A673 (cell line): Measurements from ENCODE around the gene KRI1. TPM values are rescaled to one million over a fixed set of nuclear protein-coding genes. Genes with fewer than 3 reads are reported as not detected.

Experiments used
- BruUV-seq: library from RNA; stranded (reverse); fragments of 400-500 nt; replicated peaks from 2 replicates; lab custom pipeline; 2021; lab: Mats Ljungman, UMichigan
- CTCF ChIA-PET: fragments of 300-600 bp; sonication (Branson Sonifier 250); formaldehyde crosslinking; loops from one replicate; lab custom pipeline; 2022; ENCODE audit warnings: antibody characterized with exemption; lab: Charles Lee
- POLR2A ChIA-PET: fragments of 300-600 bp; sonication (Branson Sonifier 250); formaldehyde crosslinking; loops from one replicate; lab custom pipeline; 2022; ENCODE audit warnings: antibody characterized with exemption; ENCODE audit not compliant: low non-redundant PET; lab: Charles Lee
- DNase-seq: peaks from one replicate; pipeline ENCODE4 v3.0.0-alpha.2; 2015; ENCODE audit warnings: low spot score
- H3K27ac ChIP-seq: fragments of 200-600 bp; sonication (generic); 2 replicates; pipeline ENCODE4 v1.5.1; 2016; ENCODE audit warnings: mixed run types, low read depth, mild to moderate bottlenecking, mixed read lengths, antibody characterized with exemption, low read length; ENCODE audit not compliant: poor library complexity, severe bottlenecking
- H3K27me3 ChIP-seq: fragments of 200-600 bp; sonication (generic); replicated peaks from 2 replicates; pipeline ENCODE4 v1.6.1; 2017; ENCODE audit warnings: mixed run types, low read depth, mild to moderate bottlenecking, mixed read lengths, antibody characterized with exemption, low read length; ENCODE audit not compliant: insufficient read depth, poor library complexity
- H3K36me3 ChIP-seq: fragments of 200-600 bp; sonication (generic); 2 replicates; pipeline ENCODE4 v1.6.1; 2016; ENCODE audit warnings: mixed run types, mild to moderate bottlenecking, mixed read lengths, antibody characterized with exemption, low read length; ENCODE audit not compliant: insufficient read depth, poor library complexity, severe bottlenecking
- H3K4me1 ChIP-seq: fragments of 200-600 bp; sonication (generic); 2 replicates; pipeline ENCODE4 v1.6.1; 2017; ENCODE audit warnings: mixed run types, mild to moderate bottlenecking, mixed read lengths, antibody characterized with exemption, low read length; ENCODE audit not compliant: insufficient read depth, poor library complexity, severe bottlenecking
- H3K4me3 ChIP-seq: fragments of 200-600 bp; sonication (generic); 2 replicates; pipeline ENCODE4 v1.5.1; 2016; ENCODE audit warnings: low read depth, mixed run types, mild to moderate bottlenecking, mixed read lengths, low read length; ENCODE audit not compliant: poor library complexity, severe bottlenecking
- H3K9me3 ChIP-seq: fragments of 200-600 bp; sonication (generic); 2 replicates; pipeline ENCODE4 v1.6.1; 2016; ENCODE audit warnings: mixed run types, low read depth, mild to moderate bottlenecking, mixed read lengths, antibody characterized with exemption, low read length; ENCODE audit not compliant: poor library complexity, severe bottlenecking
- CTCF ChIP-seq: fragments of 300-800, 200-600 bp; sonication (generic); conservative IDR thresholded peaks from 2 replicates; pipeline ENCODE4 v1.5.1; 2017; ENCODE audit warnings: low read depth, mild to moderate bottlenecking, antibody characterized with exemption, low read length, moderate library complexity, mixed read lengths
- EZH2 ChIP-seq: fragments of 200-600 bp; sonication (generic); IDR thresholded peaks from 2 replicates; pipeline ENCODE4 v1.6.1; 2017; ENCODE audit warnings: borderline replicate concordance, low read depth, mild to moderate bottlenecking, mixed read lengths, antibody characterized with exemption, low read length; ENCODE audit not compliant: poor library complexity, severe bottlenecking
- intact Hi-C: fragments of 100-400 bp; cut with micrococcal nuclease; formaldehyde crosslinking; loops from one replicate; pipeline ENCODE4 v1.10.0; 2022; ENCODE audit not compliant: unreplicated experiment
- total RNA-seq: library from RNA; stranded (reverse); gene quantifications from 2 replicates; pipeline ENCODE4 v1.2.3, GENCODE V29; 2021

KRI1 gene
- total RNA-seq, 1 experiment from 2014 or later: 47.8 TPM

GRCh38 chr19:10519421-10519820 lies 46.4 kb downstream of the KRI1 start:
- no peak overlapping the region for H3K4me3 ChIP-seq
- intact Hi-C loops: no loop called here

GRCh38 chr19:10518444-10519361 lies 47.1 kb downstream of the KRI1 start:
- intact Hi-C loops: no loop called here
- Histone ChIP-seq H3K27ac (no peak overlapping the region), H3K4me1 (no peaks in the 10 kb centered on the region), H3K9me3 (no peaks in the 10 kb centered on the region), H3K27me3 (peaks cover 12% of the 10 kb centered on the region), H3K36me3 (no peaks in the 10 kb centered on the region), H3K4me3 (no peak overlapping the region)
- BruUV-seq: no TSS peak
- POLR2A ChIA-PET: interaction anchor here (0.6 kb wide), 1 partner anchor 23 kb away, joined by 6 read pairs; no protein-coding TSS in a partner anchor
- TF ChIP-seq EZH2 (no peak), CTCF (no peak)
- CTCF ChIA-PET: no interaction called here
- DNase-seq: no peak

More at GRCh38 chr19:10519421-10519820, 46.4 kb downstream of the KRI1 start:
- no peak for TF ChIP-seq EZH2
- no peak for TF ChIP-seq CTCF
- CTCF ChIA-PET: no interaction called here
- no TSS peak for BruUV-seq
- no peak for DNase-seq
- no peaks in the 10 kb centered on the region for H3K4me1 ChIP-seq
- peaks cover 5% of the 10 kb centered on the region for H3K27me3 ChIP-seq
- H3K27ac ChIP-seq: no peak overlapping the region
- POLR2A ChIA-PET: no interaction called here
- H3K9me3 ChIP-seq: no peaks in the 10 kb centered on the region
- no peaks in the 10 kb centered on the region for H3K36me3 ChIP-seq

- CTCF ChIA-PET: no interaction called here
These were observed 47.9 kb downstream of the KRI1 start for GRCh38 chr19:10517760-10518443.

More at GRCh38 chr19:10517760-10518443, 47.9 kb downstream of the KRI1 start:
- H3K27me3 ChIP-seq: peaks cover 20% of the 10 kb centered on the region
- H3K4me3 ChIP-seq: peak overlapping the region; percentile 53
- DNase-seq: peak; percentile 45
- no peaks in the 10 kb centered on the region for H3K9me3 ChIP-seq
- POLR2A ChIA-PET: interaction anchor here (0.6 kb wide), 1 partner anchor 24 kb away, joined by 6 read pairs; no protein-coding TSS in a partner anchor
- intact Hi-C loops: no loop called here
- no TSS peak for BruUV-seq
- no peak overlapping the region for H3K27ac ChIP-seq
- TF ChIP-seq EZH2 (no peak), CTCF (no peak)
- H3K4me1 ChIP-seq: no peaks in the 10 kb centered on the region
- no peaks in the 10 kb centered on the region for H3K36me3 ChIP-seq
